Lung (tissue), 12 donors: ENCODE measurements around the gene OGDHL. TPM values are rescaled to one million over a fixed set of nuclear protein-coding genes. Genes with fewer than 3 reads are reported as not detected.

Experiments used
- ATAC-seq: fragments of 200-7000 bp; cut with Tn5 transposase; one replicate; pipeline ENCODE4 v1.9.1; 2020; ENCODE audit warnings: moderate number of reproducible peaks; ENCODE audit not compliant: insufficient read depth, low FRiP score
- DNase-seq, 3 donors: peaks; one replicate each; pipeline ENCODE4 v3.0.0-alpha.2; 2013 to 2017
- H3K27ac ChIP-seq, 2 donors: one replicate each; pipeline ENCODE4 v1.5.1; 2013; ENCODE audit warnings: mild to moderate bottlenecking in 2 of 2, moderate library complexity in 2 of 2, control low read depth in 1 of 2, inconsistent platforms in 1 of 2, low read depth in 1 of 2, low read length in 1 of 2
- H3K27me3 ChIP-seq, 3 donors: one replicate each; pipeline ENCODE4 v1.5.1; 2013; ENCODE audit warnings: low read length in 2 of 3; ENCODE audit not compliant: control insufficient read depth in 3 of 3, insufficient read depth in 3 of 3
- H3K36me3 ChIP-seq, 4 donors: one replicate each; pipeline ENCODE4 v1.5.1; 2013; ENCODE audit warnings: low read length in 4 of 4, mild to moderate bottlenecking in 1 of 4, moderate library complexity in 1 of 4; ENCODE audit not compliant: control insufficient read depth in 4 of 4, insufficient read depth in 4 of 4
- H3K4me1 ChIP-seq, 5 donors: one replicate each; pipeline ENCODE4 v1.5.1; 2013; ENCODE audit warnings: low read length in 5 of 5, mild to moderate bottlenecking in 2 of 5, moderate library complexity in 1 of 5; ENCODE audit not compliant: control insufficient read depth in 5 of 5, insufficient read depth in 5 of 5
- H3K4me3 ChIP-seq: one replicate; pipeline ENCODE4 v1.5.1; 2013; ENCODE audit warnings: mild to moderate bottlenecking, control low read depth, moderate library complexity
- H3K9ac ChIP-seq, 2 donors: one replicate each; pipeline ENCODE4 v1.5.1; 2013; ENCODE audit warnings: low read length in 2 of 2, control low read depth in 1 of 2; ENCODE audit not compliant: insufficient read depth in 1 of 2
- H3K9me3 ChIP-seq, 4 donors: one replicate each; pipeline ENCODE4 v1.5.1; 2013; ENCODE audit warnings: low read length in 3 of 4, mild to moderate bottlenecking in 1 of 4, moderate library complexity in 1 of 4; ENCODE audit not compliant: control insufficient read depth in 4 of 4, insufficient read depth in 3 of 4
- CTCF ChIP-seq: IDR thresholded peaks from 2 replicates; pipeline ENCODE4 v1.5.1; 2012; ENCODE audit warnings: mild to moderate bottlenecking; ENCODE audit errors: control extremely low read depth, extremely low read depth
- WGBS, 2 donors: extraction: QIAGEN DNeasy Blood & Tissue Kit; methylation state at CpG; one replicate each; pipeline ENCODE4 v1.1.7; 2013; 5-methylcytosine and 5-hydroxymethylcytosine counted together
- polyA plus RNA-seq, 2 donors: library from polyadenylated mRNA; stranded (reverse); fragments of 200-250 nt; gene quantifications; one replicate each; pipeline ENCODE4 v1.2.1, GENCODE V29; 2013
- total RNA-seq, 2 donors: library from RNA; depleted of rRNA in 1 of 2; stranded (reverse); fragments of >200 nt in 1 of 2; gene quantifications; one replicate each; pipeline ENCODE4 v1.2.1, GENCODE V29; 2014 to 2021
- donor health status: control.
- donor health status: control.
- donor health status: Bipolar disorder and iron deficiency.
- donor health status: healthy.
- donor health status: DM: yes; HTN: yes; CAD: no.

The OGDHL gene
- total and polyA plus RNA-seq, 4 donors: 0.06 to 0.86 (median 0.15) TPM

GRCh38 chr10:49769692-49770091, 7.6 kb upstream of the OGDHL start:
- peaks cover 12 to 62% (median 21%) of the 10 kb centered on the region in 3 donors for H3K27me3 ChIP-seq
- no peak for TF ChIP-seq CTCF
- no peaks in the 10 kb centered on the region for H3K36me3 ChIP-seq
- H3K4me3 ChIP-seq: no peak overlapping the region
- DNase-seq (no peak), ATAC-seq (no peak)
- H3K4me1 ChIP-seq: no peaks in the 10 kb centered on the region
- peaks cover 0 to 17% (median 2%) of the 10 kb centered on the region in 4 donors for H3K9me3 ChIP-seq
- 95 to 98% methylated on average over 8 of the region's 8 CpGs for WGBS, 2 donors
- H3K27ac ChIP-seq: no peak overlapping the region
- no peak overlapping the region for H3K9ac ChIP-seq

GRCh38 chr10:49768731-49769130, 6.6 kb upstream of the OGDHL start:
- no peak for TF ChIP-seq CTCF
- H3K4me3 ChIP-seq: no peak overlapping the region
- 4 to 10% methylated on average over 28 to 45 of the region's 45 CpGs for WGBS, 2 donors
- H3K36me3 ChIP-seq: no peaks in the 10 kb centered on the region
- H3K9me3 ChIP-seq: peaks cover 0 to 17% (median 2%) of the 10 kb centered on the region in 4 donors
- H3K27ac ChIP-seq: no peak overlapping the region
- H3K9ac ChIP-seq: no peak overlapping the region
- ATAC-seq (no peak), DNase-seq (no peak)
- H3K4me1 ChIP-seq: no peaks in the 10 kb centered on the region
- peaks cover 12 to 59% (median 21%) of the 10 kb centered on the region in 3 donors for H3K27me3 ChIP-seq

GRCh38 chr10:49768329-49768728, 6.2 kb upstream of the OGDHL start:
- Histone ChIP-seq H3K4me3 (no peak overlapping the region), H3K9me3 (peaks cover 0 to 17% (median 2%) of the 10 kb centered on the region in 4 donors), H3K27me3 (peaks cover 12 to 56% (median 21%) of the 10 kb centered on the region in 3 donors), H3K36me3 (no peaks in the 10 kb centered on the region), H3K4me1 (no peaks in the 10 kb centered on the region), H3K27ac (no peak overlapping the region), H3K9ac (no peak overlapping the region)
- TF ChIP-seq CTCF: no peak
- 8 to 9% methylated on average over 38 of the region's 38 CpGs for WGBS, 2 donors
- ATAC-seq: no peak
- DNase-seq: no peak

- Histone ChIP-seq H3K27ac (no peak overlapping the region), H3K9me3 (peaks cover 0 to 17% (median 2%) of the 10 kb centered on the region in 4 donors), H3K4me3 (no peak overlapping the region), H3K9ac (no peak overlapping the region), H3K27me3 (peaks cover 12 to 52% (median 21%) of the 10 kb centered on the region in 3 donors), H3K4me1 (no peaks in the 10 kb centered on the region), H3K36me3 (no peaks in the 10 kb centered on the region)
- ATAC-seq: no peak
- DNase-seq: no peak
- 52% methylated on average over 7 of the region's 7 CpGs for WGBS, 2 donors
- TF ChIP-seq CTCF: no peak
Observed at GRCh38 chr10:49767752-49768151, 5.6 kb upstream of the OGDHL start.
